ENCODE data around the gene HSD17B3. TPM values are rescaled to one million over a fixed set of nuclear protein-coding genes. Genes with fewer than 3 reads are reported as not detected.
"Not testable (repeated sequence)": the region's sequence is repeated elsewhere in the genome, so short reads cannot be mapped to it uniquely, and the experiment has no call there.

Gene HSD17B3
- total and polyA plus RNA-seq, 2 donors (not counting 1 experiment from before 2014, with no cell fraction given): not detected

DNA sequence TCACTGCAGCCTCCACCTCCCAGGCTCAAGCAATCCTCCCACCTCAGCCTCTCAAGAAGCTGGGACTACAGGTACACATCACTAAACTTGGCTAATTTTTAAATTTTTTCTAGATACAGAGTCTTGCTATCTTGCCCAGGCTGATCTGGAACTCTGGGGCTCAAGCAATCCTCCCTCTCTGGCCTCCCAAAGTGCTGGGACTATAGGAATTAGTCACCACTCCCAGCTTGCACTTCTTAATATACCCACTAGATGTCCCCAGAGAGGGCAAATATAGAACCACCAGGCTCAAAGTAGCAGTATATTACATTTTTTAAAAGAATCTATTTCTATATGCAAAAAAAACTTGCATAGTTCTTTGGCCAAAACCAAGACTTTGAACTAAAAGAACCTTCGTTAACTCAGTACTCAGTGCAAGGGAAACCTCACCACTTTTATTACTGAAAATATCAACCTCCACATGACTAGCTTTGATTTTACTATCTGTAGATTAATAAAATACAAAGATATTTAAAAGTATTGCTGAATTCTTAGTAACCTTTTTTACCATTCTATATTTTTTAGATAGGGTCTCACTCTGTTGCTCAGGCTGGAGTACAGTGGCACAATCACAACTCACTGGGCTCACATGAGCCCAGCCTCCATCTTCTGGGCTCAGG is 25.8 kb upstream of the HSD17B3 start:
- no peaks in the 10 kb centered on the region for H3K27me3 Mint-ChIP-seq
- Histone ChIP-seq H3K79me2 (ENCODE audit: control insufficient read depth, insufficient read depth, low read length) (no peaks in the 10 kb centered on the region), H3K27ac (ENCODE audit: low read length in 2 of 2) (no peak overlapping the region), H3K4me1 (ENCODE audit: control insufficient read depth in 2 of 2, insufficient read depth in 2 of 2, low read length in 2 of 2) (no peaks in the 10 kb centered on the region), H2AFZ (ENCODE audit: insufficient read depth, low read depth, low read length, poor library complexity, severe bottlenecking) (no peak overlapping the region), H3K9ac (ENCODE audit: low read length) (no peak overlapping the region), H3K4me2 (replicated peaks; ENCODE audit: low read depth, low read length, poor library complexity, severe bottlenecking) (no peak overlapping the region), H3K4me3 (ENCODE audit: control extremely low read depth in 1 of 5, extremely low read depth in 1 of 5, insufficient read depth in 1 of 5, low read depth in 2 of 5, low read length in 4 of 5) (no peak overlapping the region), H4K20me1 (ENCODE audit: control insufficient read depth, insufficient read depth, low read length, poor library complexity, severe bottlenecking) (no peaks in the 10 kb centered on the region), H3K9me3 (ENCODE audit: control extremely low read depth in 1 of 3, control insufficient read depth in 2 of 3, insufficient read depth in 1 of 3, low read length in 2 of 3) (no peaks in the 10 kb centered on the region), H3K36me3 (replicated peaks in 1 of 2; ENCODE audit: control extremely low read depth in 1 of 2, control insufficient read depth in 1 of 2, extremely low read depth in 1 of 2, insufficient read depth in 2 of 2, low read length in 1 of 2) (no peaks in the 10 kb centered on the region), H3K27me3 (replicated peaks in 1 of 4; ENCODE audit: control extremely low read depth in 1 of 4, control insufficient read depth in 3 of 4, insufficient read depth in 4 of 4, low read length in 3 of 4) (no peaks in the 10 kb centered on the region)
- no peak overlapping the region for H3K27ac Mint-ChIP-seq
- H3K4me3 Mint-ChIP-seq: no peak overlapping the region
- WGBS (ENCODE audit: insufficient coverage): no CpG with 5 or more reads among the region's 1 CpG
- ATAC-seq (ENCODE audit: low read depth) (peak; percentile 56), DNase-seq (peak; percentile 64)
- no peak for TF ChIP-seq EZH2 (IDR thresholded peaks at IDR 0.05; ENCODE audit: borderline replicate concordance, insufficient read depth, low read depth, low read length, poor library complexity, severe bottlenecking)
- TF ChIP-seq, protein P1, sequence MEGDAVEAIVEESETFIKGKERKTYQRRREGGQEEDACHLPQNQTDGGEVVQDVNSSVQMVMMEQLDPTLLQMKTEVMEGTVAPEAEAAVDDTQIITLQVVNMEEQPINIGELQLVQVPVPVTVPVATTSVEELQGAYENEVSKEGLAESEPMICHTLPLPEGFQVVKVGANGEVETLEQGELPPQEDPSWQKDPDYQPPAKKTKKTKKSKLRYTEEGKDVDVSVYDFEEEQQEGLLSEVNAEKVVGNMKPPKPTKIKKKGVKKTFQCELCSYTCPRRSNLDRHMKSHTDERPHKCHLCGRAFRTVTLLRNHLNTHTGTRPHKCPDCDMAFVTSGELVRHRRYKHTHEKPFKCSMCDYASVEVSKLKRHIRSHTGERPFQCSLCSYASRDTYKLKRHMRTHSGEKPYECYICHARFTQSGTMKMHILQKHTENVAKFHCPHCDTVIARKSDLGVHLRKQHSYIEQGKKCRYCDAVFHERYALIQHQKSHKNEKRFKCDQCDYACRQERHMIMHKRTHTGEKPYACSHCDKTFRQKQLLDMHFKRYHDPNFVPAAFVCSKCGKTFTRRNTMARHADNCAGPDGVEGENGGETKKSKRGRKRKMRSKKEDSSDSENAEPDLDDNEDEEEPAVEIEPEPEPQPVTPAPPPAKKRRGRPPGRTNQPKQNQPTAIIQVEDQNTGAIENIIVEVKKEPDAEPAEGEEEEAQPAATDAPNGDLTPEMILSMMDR (IDR thresholded peaks at IDR 0.05): peak; percentile 91
- no peaks in the 10 kb centered on the region for H3K4me1 Mint-ChIP-seq
- intact Hi-C loops (cut with micrococcal nuclease): loop anchor here (1.0 to 10.0 kb wide), 6 partner anchors 89 to 527 kb away; partner anchors contain the start of genes HABP4 and ZNF782
- ChIA-PET POLR2A (interaction anchor here (0.7 to 1.3 kb wide), 3 partner anchors 86 to 239 kb away, joined by 3 to 7 read pairs (median 4); no protein-coding TSS in a partner anchor), CTCF (interaction anchor here (0.8 to 4.6 kb wide), 29 partner anchors 9 to 1646 kb away, joined by 3 to 61 read pairs (median 5); partner anchors contain the start of gene SLC35D2)
- H3K9me3 Mint-ChIP-seq (ENCODE audit: insufficient read depth): no peaks in the 10 kb centered on the region

DNA sequence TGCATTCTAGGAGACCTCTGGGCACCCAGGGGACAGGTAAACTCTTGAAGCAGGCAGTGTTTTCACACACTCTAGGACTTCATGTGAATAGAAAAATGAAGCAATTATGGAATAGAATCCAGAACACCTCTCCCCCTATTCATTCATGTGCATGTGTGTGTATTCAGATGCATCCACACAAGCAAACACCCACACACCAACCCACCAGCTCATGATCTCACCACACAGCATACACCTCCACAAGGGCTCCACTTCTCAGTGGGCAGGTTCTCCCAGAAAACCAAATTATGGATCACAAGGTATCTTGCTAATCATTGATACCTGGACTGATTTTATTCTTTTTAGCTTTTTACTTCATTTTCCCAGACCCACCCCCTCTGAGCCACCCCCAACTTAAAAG is 21.2 kb upstream of the HSD17B3 start:
- Mint-ChIP-seq H3K27me3 (no peaks in the 10 kb centered on the region), H3K9me3 (ENCODE audit: insufficient read depth) (no peaks in the 10 kb centered on the region), H3K27ac (no peak overlapping the region), H3K4me1 (no peaks in the 10 kb centered on the region), H3K4me3 (no peak overlapping the region)
- ChIA-PET CTCF (interaction anchor here (0.6 to 1.0 kb wide), 3 partner anchors 77 to 1011 kb away, joined by 3 read pairs; no protein-coding TSS in a partner anchor), POLR2A (no interaction called here)
- H4K20me1 ChIP-seq (ENCODE audit: control insufficient read depth, insufficient read depth, low read length, poor library complexity, severe bottlenecking): no peaks in the 10 kb centered on the region
- H3K9ac ChIP-seq (ENCODE audit: low read length): no peak overlapping the region
- H3K9me3 ChIP-seq (ENCODE audit: control extremely low read depth in 1 of 3, control insufficient read depth in 2 of 3, insufficient read depth in 1 of 3, low read length in 2 of 3): no peaks in the 10 kb centered on the region
- intact Hi-C loops (cut with micrococcal nuclease): loop anchor here (10.0 kb wide), 1 partner anchor 532 kb away; the partner anchor contains the start of gene ZNF782
- DNase-seq (no peak), ATAC-seq (ENCODE audit: low read depth) (no peak)
- no peak overlapping the region for H3K4me3 ChIP-seq (ENCODE audit: control extremely low read depth in 1 of 5, extremely low read depth in 1 of 5, insufficient read depth in 1 of 5, low read depth in 2 of 5, low read length in 4 of 5)
- no peak for TF ChIP-seq EZH2 (IDR thresholded peaks at IDR 0.05; ENCODE audit: borderline replicate concordance, insufficient read depth, low read depth, low read length, poor library complexity, severe bottlenecking)
- TF ChIP-seq, protein P1 (IDR thresholded peaks at IDR 0.05): no peak
- no peaks in the 10 kb centered on the region for H3K27me3 ChIP-seq (replicated peaks in 1 of 4; ENCODE audit: control extremely low read depth in 1 of 4, control insufficient read depth in 3 of 4, insufficient read depth in 4 of 4, low read length in 3 of 4)
- no peak overlapping the region for H3K27ac ChIP-seq (ENCODE audit: low read length in 2 of 2)
- H2AFZ ChIP-seq (ENCODE audit: insufficient read depth, low read depth, low read length, poor library complexity, severe bottlenecking): no peak overlapping the region
- no peaks in the 10 kb centered on the region for H3K4me1 ChIP-seq (ENCODE audit: control insufficient read depth in 2 of 2, insufficient read depth in 2 of 2, low read length in 2 of 2)
- H3K4me2 ChIP-seq (replicated peaks; ENCODE audit: low read depth, low read length, poor library complexity, severe bottlenecking): no peak overlapping the region
- no peaks in the 10 kb centered on the region for H3K79me2 ChIP-seq (ENCODE audit: control insufficient read depth, insufficient read depth, low read length)
- H3K36me3 ChIP-seq (replicated peaks in 1 of 2; ENCODE audit: control extremely low read depth in 1 of 2, control insufficient read depth in 1 of 2, extremely low read depth in 1 of 2, insufficient read depth in 2 of 2, low read length in 1 of 2): no peaks in the 10 kb centered on the region

DNA sequence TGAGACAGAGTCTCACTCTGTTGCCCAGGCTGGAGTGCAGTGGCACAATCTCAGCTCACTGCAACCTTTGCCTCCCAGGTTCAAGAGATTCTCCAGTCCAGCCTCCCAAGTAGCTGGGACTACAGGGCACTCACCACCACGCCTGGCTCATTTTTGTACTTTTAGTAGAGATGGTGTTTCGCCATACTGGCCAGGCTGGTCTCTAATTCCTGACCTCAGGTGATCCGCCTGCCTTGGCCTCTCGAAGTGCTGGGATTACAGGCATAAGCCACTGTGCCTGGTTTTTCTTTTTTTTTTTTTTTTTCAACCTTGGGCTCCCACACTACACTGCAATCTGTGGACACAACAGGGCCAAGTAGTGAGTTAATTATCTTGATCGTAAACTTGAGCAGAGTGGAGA is 20.8 kb upstream of the HSD17B3 start:
- 96% methylated on average over 4 of the region's 5 CpGs for WGBS (ENCODE audit: insufficient coverage)
- H3K27ac Mint-ChIP-seq; H3K4me2 ChIP-seq (replicated peaks; ENCODE audit: low read depth, low read length, poor library complexity, severe bottlenecking); H3K9me3 Mint-ChIP-seq (ENCODE audit: insufficient read depth); H3K4me3 ChIP-seq (ENCODE audit: control extremely low read depth in 1 of 5, extremely low read depth in 1 of 5, insufficient read depth in 1 of 5, low read depth in 2 of 5, low read length in 4 of 5); H3K27me3 Mint-ChIP-seq; H3K79me2 ChIP-seq (ENCODE audit: control insufficient read depth, insufficient read depth, low read length); H3K4me1 Mint-ChIP-seq; POLR2A ChIA-PET; H4K20me1 ChIP-seq (ENCODE audit: control insufficient read depth, insufficient read depth, low read length, poor library complexity, severe bottlenecking); H3K4me3 Mint-ChIP-seq; H3K9me3 ChIP-seq (ENCODE audit: control extremely low read depth in 1 of 3, control insufficient read depth in 2 of 3, insufficient read depth in 1 of 3, low read length in 2 of 3); DNase-seq; H3K36me3 ChIP-seq (replicated peaks in 1 of 2; ENCODE audit: control extremely low read depth in 1 of 2, control insufficient read depth in 1 of 2, extremely low read depth in 1 of 2, insufficient read depth in 2 of 2, low read length in 1 of 2); H2AFZ ChIP-seq (ENCODE audit: insufficient read depth, low read depth, low read length, poor library complexity, severe bottlenecking); H3K27me3 ChIP-seq (replicated peaks in 1 of 4; ENCODE audit: control extremely low read depth in 1 of 4, control insufficient read depth in 3 of 4, insufficient read depth in 4 of 4, low read length in 3 of 4); H3K27ac ChIP-seq (ENCODE audit: low read length in 2 of 2); ATAC-seq (ENCODE audit: low read depth); H3K4me1 ChIP-seq (ENCODE audit: control insufficient read depth in 2 of 2, insufficient read depth in 2 of 2, low read length in 2 of 2); H3K9ac ChIP-seq (ENCODE audit: low read length): not testable (repeated sequence)
- CTCF ChIA-PET: interaction anchor here (0.6 to 1.0 kb wide), 3 partner anchors 77 to 1011 kb away, joined by 3 read pairs; no protein-coding TSS in a partner anchor
- intact Hi-C loops (cut with micrococcal nuclease): loop anchor here (10.0 kb wide), 1 partner anchor 532 kb away; the partner anchor contains the start of gene ZNF782

Measured in B cell (primary cell).